ENCODE measurements around the gene KRT86.

KRT86 gene
- 0 to 0.08 (median 0) reads per million in 18 experiments for total RNA-seq

GRCh38 chr12:52274521-52275120 is at the start of gene KRT86:
TSS of gene KRT86 (plus strand) at chr12:52274645. CDS start at chr12:52301917, 27,272 bp downstream.
- no peak for DNase-seq

GRCh38 chr12:52225752-52226151 is 48.7 kb upstream of the KRT86 start:
- no peak for DNase-seq

GRCh38 chr12:52226446-52226845 is 48.0 kb upstream of the KRT86 start:
- no peak for DNase-seq

- DNase-seq, result peak in 1 of 2 donors; percentile 32
Measured at GRCh38 chr12:52227606-52228166, 46.8 kb upstream of the KRT86 start.

- DNase-seq, result no peak
Measured at GRCh38 chr12:52228366-52228765, 46.1 kb upstream of the KRT86 start.

- DNase-seq, result no peak
Measured at GRCh38 chr12:52228931-52229330, 45.5 kb upstream of the KRT86 start.

- no peak for DNase-seq
Measured at GRCh38 chr12:52229836-52230343, 44.6 kb upstream of the KRT86 start.

- no peak for DNase-seq
Measured at GRCh38 chr12:52230364-52231281, 43.8 kb upstream of the KRT86 start.

- DNase-seq, result no peak
Measured at GRCh38 chr12:52231305-52232202, 42.9 kb upstream of the KRT86 start.

GRCh38 chr12:52232203-52232673 is 42.2 kb upstream of the KRT86 start:
- no peak for DNase-seq

GRCh38 chr12:52232674-52233461 is 41.6 kb upstream of the KRT86 start, which contains the start of gene KRT7:
TSS of gene KRT7 (plus strand) at chr12:52233243. CDS start at chr12:52233297, 54 bp downstream.
- DNase-seq, result no peak

- DNase-seq, result no peak
Measured at GRCh38 chr12:52233462-52234207, 40.8 kb upstream of the KRT86 start.

GRCh38 chr12:52234223-52234810 is 40.1 kb upstream of the KRT86 start:
- peak in 1 of 2 donors; percentile 16 for DNase-seq

- DNase-seq, result peak; percentile 51 to 55
Measured at GRCh38 chr12:52235001-52235764, 39.3 kb upstream of the KRT86 start.

- DNase-seq, result no peak
Measured at GRCh38 chr12:52235822-52236361, 38.6 kb upstream of the KRT86 start.

GRCh38 chr12:52236386-52237050 is 37.9 kb upstream of the KRT86 start:
- no peak for DNase-seq

- no peak for DNase-seq
Measured at GRCh38 chr12:52238207-52238840, 36.1 kb upstream of the KRT86 start.

All from inflammatory macrophage (primary cell).